HK-2 (cell line): ENCODE results near the gene CCDC66.
"Not testable (repeated sequence)": the region's sequence is repeated elsewhere in the genome, so short reads cannot be mapped to it uniquely, and the experiment has no call there.

Experiments
- DNase-seq: peaks from one replicate; pipeline ENCODE4 v3.0.0-alpha.2; 2018; ENCODE audit not compliant: unreplicated experiment

The CCDC66 gene

DNA sequence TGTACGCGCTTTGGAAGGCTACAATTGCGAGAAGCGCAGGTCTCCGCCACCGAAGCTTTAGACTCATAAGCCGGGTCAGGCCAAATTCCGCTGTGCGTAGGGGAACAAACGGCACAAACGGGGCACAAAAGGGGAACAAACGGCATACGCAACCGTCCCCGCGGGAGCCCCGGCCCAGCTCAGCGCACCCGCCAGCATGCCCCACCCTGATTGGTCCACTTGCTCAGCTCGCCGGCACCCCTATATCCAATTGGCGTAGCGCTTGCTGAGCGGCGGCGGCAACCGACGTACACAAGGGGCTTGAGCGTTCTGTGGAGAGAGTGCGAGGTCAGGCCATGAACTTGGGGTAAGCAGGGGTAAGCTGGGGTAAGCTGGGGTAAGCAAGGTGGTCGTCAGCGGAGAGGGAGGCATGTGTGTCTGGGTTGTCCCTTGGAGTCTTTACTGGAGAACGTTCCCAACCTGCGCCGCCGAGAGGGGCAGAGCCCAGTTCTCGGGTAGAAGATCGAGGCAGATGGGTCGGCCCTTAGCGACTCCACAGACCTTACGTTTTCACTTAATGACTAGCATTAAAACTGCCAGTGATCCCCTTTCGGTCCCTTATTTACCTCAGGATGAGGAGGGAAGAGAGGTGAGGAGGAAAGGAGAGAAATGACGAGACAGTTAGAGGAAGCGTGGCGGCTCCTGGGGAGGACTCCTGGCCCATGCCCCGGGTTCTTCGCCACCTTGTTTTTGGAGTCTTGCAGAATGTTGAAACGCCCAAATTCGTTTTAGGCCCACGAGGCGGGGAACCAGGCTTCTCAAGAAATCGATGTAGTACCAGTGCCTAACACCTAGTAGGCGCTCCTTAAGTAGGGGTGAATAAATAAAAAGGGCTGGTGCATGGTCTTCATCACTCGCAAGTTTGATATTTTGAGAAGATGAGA lies at the start of gene CCDC66:
Gene CCDC66, plus strand, starts transcription at position 268 of the 923 bp plus-strand sequence. Its CDS starts 68 bp downstream, at position 336.
- peak; percentile 86 for DNase-seq

DNA sequence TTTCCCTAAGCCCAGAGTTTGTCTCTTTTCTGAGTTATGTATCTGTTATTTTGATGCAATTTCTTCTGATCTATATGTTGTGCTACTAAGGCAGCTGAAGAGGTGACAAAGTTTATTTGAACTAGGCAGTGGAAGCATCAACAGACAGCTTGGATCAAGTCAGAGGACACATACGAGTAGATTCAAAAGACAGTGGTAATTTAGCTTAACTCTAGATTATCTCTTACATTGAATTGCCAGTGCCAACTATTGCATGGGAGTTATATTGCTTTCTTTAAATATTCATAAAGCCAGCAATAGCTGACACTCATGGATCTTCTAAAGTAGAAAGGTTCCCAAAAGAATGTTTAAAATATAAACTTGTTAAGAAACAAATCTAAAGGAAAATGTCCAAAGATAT lies 37.3 kb upstream of the CCDC66 start:
- DNase-seq, result no peak

- DNase-seq, result no peak
These were observed 34.6 kb upstream of the CCDC66 start for GRCh38 chr3:56522374-56522773.

DNA sequence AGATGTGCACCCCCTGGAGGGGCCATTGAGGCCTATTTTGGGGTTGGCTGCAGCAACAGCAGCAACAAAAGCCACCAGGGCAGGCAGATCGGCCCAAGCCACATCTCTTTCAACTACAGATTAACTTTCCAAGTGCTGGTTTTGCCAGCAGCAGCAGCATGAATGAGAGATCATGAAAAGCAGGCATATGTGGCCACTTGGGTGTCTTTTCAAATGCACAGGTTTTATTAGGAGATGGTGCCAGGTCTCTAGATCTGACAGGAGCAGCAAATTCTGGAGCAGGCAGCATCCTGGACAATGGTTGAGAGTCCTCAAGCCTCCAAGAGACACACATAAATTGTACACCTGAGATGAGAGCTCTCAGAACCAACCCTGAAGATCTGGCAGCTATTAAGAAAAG lies 31.7 kb upstream of the CCDC66 start:
- DNase-seq, result no peak

GRCh38 chr3:56536735-56537134 lies 20.2 kb upstream of the CCDC66 start:
- DNase-seq, result no peak

DNA sequence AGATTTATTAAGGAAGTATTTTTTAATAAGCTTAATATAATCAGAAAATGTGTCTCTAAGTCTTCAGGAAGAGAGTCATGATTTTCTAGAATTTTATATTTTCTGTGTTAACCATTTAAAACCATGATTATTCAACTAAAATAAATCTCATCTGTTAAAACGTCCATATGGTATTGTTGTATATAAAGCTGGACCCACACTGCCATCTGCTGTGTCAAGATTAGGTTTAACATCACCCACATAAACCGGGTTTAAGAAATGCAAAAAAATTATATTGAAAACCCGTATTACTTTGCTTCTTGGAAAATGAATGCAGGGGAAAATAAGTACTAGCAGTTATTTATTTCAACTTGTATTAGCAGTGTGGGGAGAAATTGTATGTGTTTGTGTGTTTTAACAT lies 9.5 kb upstream of the CCDC66 start:
- no peak for DNase-seq

DNA sequence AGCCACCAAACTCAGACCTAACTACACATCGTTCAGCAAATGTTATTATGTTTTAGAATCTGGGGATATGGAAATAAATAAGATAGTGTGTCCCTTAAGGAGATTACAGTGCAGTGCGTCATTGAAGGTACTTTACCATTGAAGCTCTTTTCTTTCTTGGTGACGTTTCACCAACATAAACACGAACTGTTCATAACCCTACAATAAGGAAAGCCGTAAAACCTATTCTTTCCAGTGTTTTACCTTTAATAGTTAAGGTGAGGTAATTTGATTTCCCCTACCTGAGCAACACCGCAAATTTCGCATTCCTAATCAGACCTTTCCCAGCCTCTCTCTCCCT lies 826 bp downstream of the CCDC66 start:
- no peak for DNase-seq

DNA sequence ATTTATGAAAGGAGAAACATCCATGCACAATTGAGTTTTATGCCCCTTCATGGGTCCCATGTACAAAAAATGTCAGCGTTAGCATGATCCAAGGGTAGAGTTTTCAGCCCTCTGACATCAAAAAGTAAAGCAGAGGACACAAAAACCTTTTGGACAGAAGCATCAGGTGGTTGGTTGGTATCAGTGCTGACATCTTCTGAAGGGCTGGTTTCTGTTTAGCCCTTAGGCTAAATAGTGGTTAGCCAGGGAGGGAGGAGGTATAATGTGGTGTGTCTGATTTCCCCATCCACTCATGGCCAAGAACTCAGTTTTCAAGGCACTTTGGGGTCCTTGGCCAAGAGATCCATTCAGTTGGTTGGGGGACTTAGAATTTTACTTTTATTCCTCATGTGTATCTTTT lies 16.5 kb downstream of the CCDC66 start:
- DNase-seq, result no peak

DNA sequence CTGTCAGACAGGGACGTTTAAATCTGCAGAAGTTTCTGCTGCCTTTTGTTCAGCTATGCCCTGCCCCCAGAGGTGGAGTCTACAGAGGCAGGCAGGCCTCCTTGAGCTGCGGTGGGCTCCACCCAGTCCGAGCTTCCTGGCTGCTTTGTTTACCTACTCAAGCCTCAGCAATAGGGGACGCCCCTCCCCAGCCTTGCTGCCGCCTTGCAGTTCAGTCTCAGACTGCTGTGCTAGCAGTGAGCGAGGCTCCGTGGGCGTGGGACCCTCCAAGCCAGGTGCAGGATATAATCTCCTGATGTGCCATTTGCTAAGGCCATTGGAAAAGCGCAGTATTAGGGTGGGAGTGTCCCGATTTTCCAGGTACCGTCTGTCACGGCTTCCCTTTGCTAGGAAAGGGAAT lies 25.0 kb downstream of the CCDC66 start:
- DNase-seq, result not testable (repeated sequence)

DNA sequence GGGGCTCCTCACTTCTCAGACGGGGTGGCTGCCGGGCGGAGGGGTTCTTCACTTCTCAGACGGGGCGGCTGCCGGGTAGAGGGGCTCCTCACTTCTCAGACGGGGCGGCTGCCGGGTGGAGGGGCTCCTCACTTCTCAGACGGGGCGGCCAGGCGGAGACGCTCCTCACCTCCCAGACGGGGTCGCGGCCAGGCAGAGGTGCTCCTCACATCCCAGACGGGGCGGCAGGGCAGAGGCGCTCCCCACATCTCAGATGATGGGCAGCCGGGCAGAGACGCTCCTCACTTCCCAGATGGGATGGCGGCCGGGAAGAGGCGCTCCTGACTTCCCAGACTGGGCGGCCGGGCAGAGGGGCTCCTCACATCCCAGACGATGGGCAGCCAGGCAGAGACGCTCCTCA lies 27.3 kb downstream of the CCDC66 start:
- not testable (repeated sequence) for DNase-seq

DNA sequence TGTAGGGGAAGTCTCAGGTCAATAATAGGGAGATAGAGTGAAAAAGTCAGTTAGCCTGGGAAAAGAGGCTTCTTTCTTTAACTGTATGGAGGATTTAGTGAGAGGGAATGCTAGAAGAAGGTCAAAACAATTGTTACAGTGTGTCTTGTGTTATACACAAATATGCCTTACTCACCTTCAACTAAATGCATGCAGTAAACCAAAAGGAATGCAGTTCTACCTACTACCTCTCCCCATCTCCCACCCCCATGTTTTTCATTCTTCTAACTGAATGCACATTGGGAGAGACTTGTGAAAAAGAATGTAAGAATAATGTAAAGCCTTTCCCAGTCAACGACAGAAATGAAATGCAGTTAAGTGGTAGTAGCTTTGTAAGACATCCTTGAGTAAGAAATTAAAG lies 33.8 kb downstream of the CCDC66 start:
- no peak for DNase-seq

- DNase-seq, result no peak
These were observed 34.3 kb downstream of the CCDC66 start for GRCh38 chr3:56591262-56591661.

GRCh38 chr3:56593455-56594158 lies 36.6 kb downstream of the CCDC66 start:
- no peak for DNase-seq

DNA sequence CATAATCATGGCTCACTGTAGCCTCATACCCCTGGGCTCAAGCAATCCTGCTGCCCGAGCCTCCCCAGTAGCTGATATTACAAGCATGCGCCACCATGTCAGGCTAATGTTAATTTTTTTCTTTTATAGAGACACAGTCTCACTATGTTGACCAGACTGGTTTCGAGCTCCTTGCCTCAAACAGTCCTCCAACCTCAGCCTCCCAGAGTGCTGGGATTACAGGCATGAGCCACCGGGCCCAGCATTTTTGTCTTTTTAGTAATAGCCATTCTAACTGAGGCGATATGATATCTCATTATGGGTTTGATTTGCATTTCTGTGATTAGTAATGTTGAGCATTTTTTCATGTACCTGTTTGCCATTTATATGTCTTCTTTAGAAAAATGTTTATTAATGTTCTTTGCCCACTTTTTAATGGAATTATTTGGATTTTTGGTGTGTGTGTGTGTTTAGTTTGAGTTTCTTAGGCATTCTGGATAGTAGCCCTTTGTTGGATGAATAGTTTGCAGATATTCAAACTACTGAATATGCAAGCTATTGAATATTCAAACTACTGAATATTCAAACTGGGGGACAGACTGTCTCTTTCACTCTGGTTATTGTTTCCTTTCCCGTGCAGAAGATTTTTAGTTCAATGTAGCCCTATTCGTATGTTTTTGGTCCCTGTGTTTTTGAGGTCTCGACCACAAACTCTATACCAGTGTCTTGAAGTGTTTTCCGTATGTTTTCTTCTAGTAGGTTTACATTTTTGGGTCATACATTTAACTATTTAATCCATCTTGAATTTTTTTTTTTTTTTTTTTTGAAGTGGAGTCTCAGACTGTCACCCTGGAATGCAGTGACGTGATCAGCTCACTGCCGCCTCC lies 39.2 kb downstream of the CCDC66 start:
- DNase-seq, result no peak

GRCh38 chr3:56608479-56608878 lies 51.5 kb downstream of the CCDC66 start:
- not testable (repeated sequence) for DNase-seq

DNA sequence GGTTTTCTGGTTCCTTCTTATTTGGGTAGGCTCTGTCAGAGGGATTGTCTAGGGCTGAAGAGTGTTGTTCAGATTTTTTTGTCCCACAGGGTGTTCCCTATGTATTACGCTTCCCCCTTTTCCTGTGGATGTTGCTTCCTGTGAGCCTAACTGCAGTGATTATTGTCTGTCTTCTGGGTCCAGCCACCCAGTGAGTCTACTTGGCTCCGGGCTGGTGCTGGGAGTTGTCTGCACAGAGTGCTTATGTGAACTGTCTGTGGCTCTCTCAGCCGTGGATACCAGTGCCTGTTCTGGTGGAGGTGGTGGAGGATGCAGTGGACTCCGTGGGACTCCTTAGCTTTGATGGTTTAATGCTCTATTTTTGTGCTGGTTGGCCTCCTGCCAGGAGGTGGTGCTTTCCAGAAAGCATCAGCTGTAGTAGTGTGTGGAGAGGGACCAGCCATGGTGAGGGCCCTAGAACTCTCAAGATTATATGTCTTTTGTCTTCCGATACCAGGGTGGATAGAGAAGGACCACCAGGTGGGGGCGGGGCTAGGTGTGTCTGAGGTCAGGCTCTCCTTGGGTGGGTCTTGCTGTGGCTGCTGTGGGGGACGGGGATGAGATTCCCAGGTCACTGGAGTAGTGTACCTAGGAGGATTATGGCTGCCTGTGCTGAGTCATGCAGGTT lies 53.8 kb downstream of the CCDC66 start:
- no peak for DNase-seq

- DNase-seq, result no peak
These were observed 54.4 kb downstream of the CCDC66 start for GRCh38 chr3:56611364-56611763.

DNA sequence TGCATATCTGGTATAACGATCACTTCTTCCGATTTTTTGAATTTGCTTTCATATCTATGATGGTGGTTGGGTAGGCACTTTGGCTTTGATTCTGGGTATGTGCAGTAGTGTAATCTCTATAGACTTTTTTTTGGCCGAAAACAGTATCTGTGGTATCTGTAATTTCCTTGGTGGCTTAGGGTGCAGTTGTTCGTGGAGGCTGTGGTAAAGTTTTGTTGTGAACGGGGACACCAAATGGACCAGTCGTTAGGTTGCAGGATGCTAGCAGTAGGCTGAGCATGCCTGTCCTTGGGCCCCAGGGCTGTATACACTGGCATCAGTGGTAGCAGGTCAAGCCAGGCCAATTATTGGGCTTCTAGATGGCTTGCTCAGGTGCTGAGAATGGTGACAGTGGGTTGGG lies 55.2 kb downstream of the CCDC66 start:
- no peak for DNase-seq

DNA sequence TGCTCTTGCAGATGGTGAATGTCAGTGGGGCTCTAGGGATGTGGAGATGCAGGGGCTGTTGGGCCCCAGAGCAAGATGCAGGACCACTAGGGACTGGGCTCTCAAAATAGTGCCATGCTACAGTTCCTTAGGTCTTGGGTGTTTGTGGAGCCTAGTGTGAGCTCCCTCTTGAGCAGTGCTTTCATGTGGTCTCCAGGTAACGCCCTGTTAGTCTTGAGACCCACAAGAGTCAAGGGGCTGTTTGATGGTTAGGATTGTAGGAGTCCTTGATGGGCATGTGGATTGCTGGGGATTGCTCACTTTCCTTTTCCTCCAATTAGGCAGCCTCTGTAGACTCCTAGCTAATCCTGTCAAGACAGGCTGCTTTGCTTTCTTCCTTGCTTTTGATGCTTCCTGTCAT lies 56.0 kb downstream of the CCDC66 start:
- no peak for DNase-seq

DNA sequence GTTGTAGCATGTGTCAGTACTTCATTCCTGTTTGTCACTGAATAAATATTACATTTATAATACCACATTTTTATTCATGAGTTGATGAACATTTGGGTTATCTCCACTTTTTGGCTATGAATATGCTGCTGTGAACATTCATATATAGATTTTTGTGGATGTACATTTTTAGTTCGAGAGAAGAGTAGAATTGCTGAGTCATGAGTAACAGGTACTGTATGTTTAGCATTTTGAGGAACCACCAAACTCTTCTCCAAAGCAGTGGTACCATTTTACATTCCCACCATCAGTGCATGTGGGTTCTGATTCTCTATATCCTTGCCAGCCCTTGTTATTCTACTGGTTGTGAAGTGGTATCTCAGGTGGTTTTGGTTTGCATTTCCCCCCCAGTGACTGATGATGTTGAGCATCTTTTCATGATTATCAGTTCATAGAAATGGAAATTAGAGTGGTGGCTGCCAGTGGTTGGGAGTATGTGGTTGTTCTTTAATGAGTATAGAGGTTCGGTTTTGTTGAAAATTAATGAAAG lies 59.6 kb downstream of the CCDC66 start:
- DNase-seq, result no peak

DNA sequence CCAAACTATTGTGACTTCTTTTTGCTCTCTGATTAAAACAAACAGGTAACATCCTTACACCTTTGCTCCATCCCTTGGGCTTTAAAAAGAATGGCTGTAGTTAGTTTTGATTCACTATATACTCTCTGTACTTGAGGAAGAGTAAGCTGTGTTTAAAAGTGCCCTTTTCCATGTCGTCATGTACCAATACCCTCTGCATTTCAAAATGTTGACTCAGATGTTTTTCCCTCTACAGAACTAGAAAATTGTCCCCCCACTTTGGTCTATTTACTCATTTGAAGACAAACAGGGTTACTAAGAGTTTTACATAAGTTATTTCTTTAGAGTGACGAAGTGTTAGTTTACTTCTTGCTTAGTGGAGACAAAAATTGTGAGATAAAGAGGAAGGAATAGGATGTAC lies 63.4 kb downstream of the CCDC66 start:
- DNase-seq, result no peak
